Skeletal muscle tissue (tissue), 4 donors: ENCODE data around the gene DNAJB4. TPM values are rescaled to one million over a fixed set of nuclear protein-coding genes. Genes with fewer than 3 reads are reported as not detected.

Experiments
- H3K27ac ChIP-seq: one replicate; pipeline ENCODE4 v1.7.0; 2013; ENCODE audit warnings: mild to moderate bottlenecking, low read depth, low read length, inconsistent platforms
- H3K27me3 ChIP-seq, 3 donors: one replicate each; pipeline ENCODE4 v1.7.0; 2013; ENCODE audit warnings: low read length in 3 of 3; ENCODE audit not compliant: control insufficient read depth in 3 of 3, insufficient read depth in 3 of 3
- H3K36me3 ChIP-seq, 3 donors: one replicate each; pipeline ENCODE4 v1.7.0; 2013; ENCODE audit warnings: low read length in 3 of 3; ENCODE audit not compliant: control insufficient read depth in 3 of 3, insufficient read depth in 3 of 3
- H3K4me1 ChIP-seq, 3 donors: one replicate each; pipeline ENCODE4 v1.7.0; 2013; ENCODE audit warnings: low read length in 3 of 3, mild to moderate bottlenecking in 3 of 3; ENCODE audit not compliant: control insufficient read depth in 3 of 3, insufficient read depth in 3 of 3
- H3K4me3 ChIP-seq, 3 donors: one replicate each; pipeline ENCODE4 v1.7.0; 2013; ENCODE audit warnings: low read length in 3 of 3
- H3K9ac ChIP-seq, 3 donors: one replicate each; pipeline ENCODE4 v1.7.0; 2013; ENCODE audit warnings: low read length in 3 of 3, mild to moderate bottlenecking in 3 of 3, moderate library complexity in 2 of 3, low read depth in 1 of 3
- H3K9me3 ChIP-seq, 3 donors: one replicate each; pipeline ENCODE4 v1.7.0; 2013; ENCODE audit warnings: low read length in 3 of 3; ENCODE audit not compliant: control insufficient read depth in 3 of 3
- total RNA-seq: library from RNA; depleted of rRNA; stranded (reverse); fragments of >200 nt; gene quantifications from one replicate; pipeline ENCODE4 v1.2.3, GENCODE V29; 2014
- donor health status: Osteomylitis.

The DNAJB4 gene
- total RNA-seq, 1 donor from 2014 or later = 53.8 TPM

- H3K4me1 ChIP-seq = peaks cover 10 to 33% (median 12%) of the 10 kb centered on the region in 3 donors
- H3K27me3 ChIP-seq = no peaks in the 10 kb centered on the region
- H3K9me3 ChIP-seq = no peaks in the 10 kb centered on the region
- peak within 1 kb of the TSS; percentile 43 for H3K27ac ChIP-seq
- peak within 1 kb of the TSS; percentile 63 to 83 (median 82) for H3K9ac ChIP-seq
- peak within 1 kb of the TSS; percentile 69 to 86 (median 79) for H3K4me3 ChIP-seq
- no peaks in the 10 kb centered on the region for H3K36me3 ChIP-seq
Measured at GRCh38 chr1:78045926-78046778, 41.4 kb downstream of the DNAJB4 start, which contains the start of gene GIPC2. Gene GIPC2, plus strand, starts transcription at chr1:78045966. Its CDS starts 129 bp downstream, at chr1:78046095.

GRCh38 chr1:78047106-78047505 is 42.4 kb downstream of the DNAJB4 start:
- H3K27me3 ChIP-seq = no peaks in the 10 kb centered on the region
- peak overlapping the region; percentile 63 to 83 (median 63) for H3K9ac ChIP-seq
- peak overlapping the region; percentile 43 for H3K27ac ChIP-seq
- H3K4me1 ChIP-seq = peaks cover 10 to 33% (median 14%) of the 10 kb centered on the region in 3 donors
- peak overlapping the region; percentile 69 to 86 (median 79) for H3K4me3 ChIP-seq
- no peaks in the 10 kb centered on the region for H3K36me3 ChIP-seq
- no peaks in the 10 kb centered on the region for H3K9me3 ChIP-seq

- H3K9ac ChIP-seq = peak overlapping the region in 2 of 3 donors; percentile 63
- peaks cover 10 to 33% (median 16%) of the 10 kb centered on the region in 3 donors for H3K4me1 ChIP-seq
- H3K27me3 ChIP-seq = no peaks in the 10 kb centered on the region
- H3K4me3 ChIP-seq = peak overlapping the region in 2 of 3 donors; percentile 69 to 86
- no peaks in the 10 kb centered on the region for H3K9me3 ChIP-seq
- H3K27ac ChIP-seq = peak overlapping the region; percentile 43
- H3K36me3 ChIP-seq = no peaks in the 10 kb centered on the region
Measured at GRCh38 chr1:78047631-78048030, 42.9 kb downstream of the DNAJB4 start.

GRCh38 chr1:78048446-78048845 is 43.7 kb downstream of the DNAJB4 start:
- H3K4me1 ChIP-seq = peaks cover 15 to 37% (median 24%) of the 10 kb centered on the region in 3 donors
- H3K36me3 ChIP-seq = no peaks in the 10 kb centered on the region
- no peak overlapping the region for H3K27ac ChIP-seq

GRCh38 chr1:78049396-78049795 is 44.7 kb downstream of the DNAJB4 start:
- H3K9me3 ChIP-seq = no peaks in the 10 kb centered on the region
- H3K36me3 ChIP-seq = no peaks in the 10 kb centered on the region
- H3K9ac ChIP-seq = peak overlapping the region in 1 of 3 donors; percentile 2
- H3K27ac ChIP-seq = no peak overlapping the region
- H3K4me1 ChIP-seq = peaks cover 15 to 31% (median 24%) of the 10 kb centered on the region in 3 donors
- H3K27me3 ChIP-seq = no peaks in the 10 kb centered on the region
- no peak overlapping the region for H3K4me3 ChIP-seq

More at GRCh38 chr1:78048446-78048845, 43.7 kb downstream of the DNAJB4 start:
- Histone ChIP-seq H3K4me3 (no peak overlapping the region), H3K9ac (no peak overlapping the region), H3K9me3 (no peaks in the 10 kb centered on the region), H3K27me3 (no peaks in the 10 kb centered on the region)

- H3K4me1 ChIP-seq = peaks cover 14 to 26% (median 24%) of the 10 kb centered on the region in 3 donors
- no peak overlapping the region for H3K9ac ChIP-seq
- no peak overlapping the region for H3K27ac ChIP-seq
- no peaks in the 10 kb centered on the region for H3K9me3 ChIP-seq
- no peaks in the 10 kb centered on the region for H3K36me3 ChIP-seq
- H3K27me3 ChIP-seq = no peaks in the 10 kb centered on the region
- no peak overlapping the region for H3K4me3 ChIP-seq
Measured at GRCh38 chr1:78051005-78051404, 46.3 kb downstream of the DNAJB4 start.

- no peaks in the 10 kb centered on the region for H3K27me3 ChIP-seq
- peak overlapping the region in 1 of 3 donors; percentile 3 for H3K9ac ChIP-seq
- H3K36me3 ChIP-seq = no peaks in the 10 kb centered on the region
- H3K4me1 ChIP-seq = peaks cover 9 to 14% (median 14%) of the 10 kb centered on the region in 3 donors
- H3K9me3 ChIP-seq = no peaks in the 10 kb centered on the region
- peak overlapping the region; percentile 50 for H3K27ac ChIP-seq
- H3K4me3 ChIP-seq = no peak overlapping the region
Measured at GRCh38 chr1:78052685-78053405, 48.1 kb downstream of the DNAJB4 start.

GRCh38 chr1:78053498-78053897 is 48.8 kb downstream of the DNAJB4 start:
- H3K27me3 ChIP-seq = no peaks in the 10 kb centered on the region
- H3K4me3 ChIP-seq = no peak overlapping the region
- no peaks in the 10 kb centered on the region for H3K9me3 ChIP-seq
- peaks cover 9 to 14% (median 12%) of the 10 kb centered on the region in 3 donors for H3K4me1 ChIP-seq
- peak overlapping the region; percentile 50 for H3K27ac ChIP-seq
- peak overlapping the region in 1 of 3 donors; percentile 3 for H3K9ac ChIP-seq
- no peaks in the 10 kb centered on the region for H3K36me3 ChIP-seq

GRCh38 chr1:78054559-78054958 is 49.8 kb downstream of the DNAJB4 start:
- H3K27ac ChIP-seq = no peak overlapping the region

More at GRCh38 chr1:78054559-78054958, 49.8 kb downstream of the DNAJB4 start:
- no peak overlapping the region for H3K9ac ChIP-seq
- H3K36me3 ChIP-seq = no peaks in the 10 kb centered on the region
- H3K27me3 ChIP-seq = no peaks in the 10 kb centered on the region
- H3K4me3 ChIP-seq = no peak overlapping the region
- peaks cover 7 to 12% (median 9%) of the 10 kb centered on the region in 3 donors for H3K4me1 ChIP-seq
- no peaks in the 10 kb centered on the region for H3K9me3 ChIP-seq
